CD8-positive, alpha-beta memory T cell (primary cell): ENCODE measurements around the gene NUBP2. TPM values are rescaled to one million over a fixed set of nuclear protein-coding genes. Genes with fewer than 3 reads are reported as not detected.

Experiments
- CTCF ChIA-PET: fragments of 350-600 bp; sonication (Branson Sonifier 250); formaldehyde crosslinking; loops from one replicate; lab custom pipeline; 2021; ENCODE audit warnings: antibody characterized with exemption; lab: Charles Lee
- POLR2A ChIA-PET: fragments of 350-600 bp; sonication (Branson Sonifier 250); formaldehyde crosslinking; loops from one replicate; lab custom pipeline; 2021; ENCODE audit warnings: antibody characterized with exemption; lab: Charles Lee
- DNase-seq, 5 donors: peaks; one replicate each; pipeline versions ENCODE4 v3.0.0 to v3.0.0-alpha.2; 2020 to 2022; ENCODE audit warnings: mixed read lengths in 1 of 5
- H3K27ac ChIP-seq: one replicate; pipeline ENCODE4 v1.7.0; 2013; ENCODE audit warnings: low read depth, mild to moderate bottlenecking, low read length, moderate library complexity
- H3K27me3 ChIP-seq: 2 replicates; pipeline ENCODE4 v1.7.0; 2013; ENCODE audit warnings: low read length, mild to moderate bottlenecking; ENCODE audit not compliant: insufficient read depth, poor library complexity, severe bottlenecking
- H3K36me3 ChIP-seq: 2 replicates; pipeline ENCODE4 v1.7.0; 2013; ENCODE audit warnings: mild to moderate bottlenecking, low read length, moderate library complexity; ENCODE audit not compliant: insufficient read depth
- H3K4me1 ChIP-seq: 2 replicates; pipeline ENCODE4 v1.7.0; 2013; ENCODE audit warnings: mild to moderate bottlenecking, low read length, moderate library complexity; ENCODE audit not compliant: insufficient read depth
- H3K4me3 ChIP-seq: 2 replicates; pipeline ENCODE4 v1.7.0; 2013; ENCODE audit warnings: mild to moderate bottlenecking, low read length
- H3K9me3 ChIP-seq: 2 replicates; pipeline ENCODE4 v1.7.0; 2013; ENCODE audit warnings: mild to moderate bottlenecking, low read length
- H3K27ac Mint-ChIP-seq, 8 donors: one replicate each; pipeline ENCODE4 v1.8.0; 2020 to 2021; ENCODE audit warnings: mixed read lengths in 8 of 8, mild to moderate bottlenecking in 6 of 8, inconsistent platforms in 3 of 8, moderate library complexity in 3 of 8
- H3K27me3 Mint-ChIP-seq, 2 donors: one replicate each; pipeline ENCODE4 v1.8.0; 2020 to 2021; ENCODE audit warnings: mixed read lengths in 2 of 2, mild to moderate bottlenecking in 1 of 2, moderate library complexity in 1 of 2
- H3K36me3 Mint-ChIP-seq, 3 donors: one replicate each; pipeline ENCODE4 v1.8.0; 2020 to 2021; ENCODE audit warnings: mixed read lengths in 3 of 3, inconsistent platforms in 1 of 3, mild to moderate bottlenecking in 1 of 3
- H3K4me1 Mint-ChIP-seq, 3 donors: one replicate each; pipeline ENCODE4 v1.8.0; 2020 to 2021; ENCODE audit warnings: mixed read lengths in 3 of 3, inconsistent platforms in 1 of 3, mild to moderate bottlenecking in 1 of 3
- H3K4me3 Mint-ChIP-seq, 7 donors: one replicate each; pipeline ENCODE4 v1.8.0; 2020 to 2021; ENCODE audit warnings: mixed read lengths in 7 of 7, mild to moderate bottlenecking in 6 of 7, moderate library complexity in 4 of 7, inconsistent platforms in 2 of 7
- H3K9me3 Mint-ChIP-seq, 5 donors: one replicate each; pipeline ENCODE4 v1.8.0; 2020 to 2022; ENCODE audit warnings: mixed read lengths in 5 of 5, mild to moderate bottlenecking in 3 of 5, moderate library complexity in 2 of 5, inconsistent platforms in 1 of 5
- polyA plus RNA-seq: library from polyadenylated mRNA; unstranded; fragments of 300-500 nt; fragmentation: Illumina TruSeq; gene quantifications from one replicate; pipeline ENCODE4 v1.2.3, GENCODE V29; 2021
- total RNA-seq, 2 experiments: library from RNA; stranded (reverse); gene quantifications; one replicate each; pipeline ENCODE4 v1.2.3, GENCODE V29; 2021

The NUBP2 gene
- total and polyA plus RNA-seq, 3 experiments from 2014 or later = 73.9 to 96.6 (median 82.8) TPM

GRCh38 chr16:1819611-1820010, 36.9 kb downstream of the NUBP2 start:
- Mint-ChIP-seq H3K27ac (peak overlapping the region in 2 of 8 donors; percentile 51 to 56), H3K4me3 (no peak overlapping the region), H3K4me1 (peaks cover 5 to 13% (median 11%) of the 10 kb centered on the region in 3 donors), H3K27me3 (no peaks in the 10 kb centered on the region), H3K36me3 (peaks cover 0 to 63% (median 4%) of the 10 kb centered on the region in 3 donors), H3K9me3 (no peaks in the 10 kb centered on the region)
- H3K27ac ChIP-seq = no peak overlapping the region
- H3K36me3 ChIP-seq = peaks cover 25% of the 10 kb centered on the region
- DNase-seq = no peak
- CTCF ChIA-PET = no interaction called here
- POLR2A ChIA-PET = no interaction called here
- no peak overlapping the region for H3K4me3 ChIP-seq
- H3K27me3 ChIP-seq = no peaks in the 10 kb centered on the region
- H3K9me3 ChIP-seq = no peaks in the 10 kb centered on the region
- peaks cover 11% of the 10 kb centered on the region for H3K4me1 ChIP-seq

GRCh38 chr16:1820096-1820945, 37.6 kb downstream of the NUBP2 start:
- no peaks in the 10 kb centered on the region for H3K27me3 Mint-ChIP-seq
- no peaks in the 10 kb centered on the region for H3K27me3 ChIP-seq
- H3K9me3 ChIP-seq = no peaks in the 10 kb centered on the region
- no peak overlapping the region for H3K4me3 Mint-ChIP-seq
- no peaks in the 10 kb centered on the region for H3K9me3 Mint-ChIP-seq
- H3K27ac ChIP-seq = no peak overlapping the region
- CTCF ChIA-PET = no interaction called here
- peaks cover 8 to 17% (median 14%) of the 10 kb centered on the region in 3 donors for H3K4me1 Mint-ChIP-seq
- POLR2A ChIA-PET = no interaction called here
- H3K36me3 ChIP-seq = peaks cover 20% of the 10 kb centered on the region
- no peak overlapping the region for H3K4me3 ChIP-seq
- no peak overlapping the region for H3K27ac Mint-ChIP-seq
- H3K36me3 Mint-ChIP-seq = peaks cover 0 to 59% (median 2%) of the 10 kb centered on the region in 3 donors
- DNase-seq = no peak
- H3K4me1 ChIP-seq = peaks cover 18% of the 10 kb centered on the region

- Histone ChIP-seq H3K9me3 (no peaks in the 10 kb centered on the region), H3K36me3 (peaks cover 18% of the 10 kb centered on the region), H3K27ac (no peak overlapping the region), H3K27me3 (no peaks in the 10 kb centered on the region), H3K4me3 (no peak overlapping the region), H3K4me1 (peaks cover 23% of the 10 kb centered on the region)
- Mint-ChIP-seq H3K27ac (no peak overlapping the region), H3K27me3 (no peaks in the 10 kb centered on the region), H3K4me1 (peaks cover 13 to 23% (median 19%) of the 10 kb centered on the region in 3 donors), H3K36me3 (peaks cover 0 to 55% (median 0%) of the 10 kb centered on the region in 3 donors), H3K9me3 (no peaks in the 10 kb centered on the region), H3K4me3 (no peak overlapping the region)
- DNase-seq = no peak
- ChIA-PET CTCF (no interaction called here), POLR2A (no interaction called here)
Observed at GRCh38 chr16:1820946-1821290, 38.2 kb downstream of the NUBP2 start.

- Mint-ChIP-seq H3K27me3 (no peaks in the 10 kb centered on the region), H3K4me3 (no peak overlapping the region), H3K36me3 (peaks cover 0 to 49% (median 0%) of the 10 kb centered on the region in 3 donors), H3K27ac (peak overlapping the region in 2 of 8 donors; percentile 24 to 71), H3K9me3 (no peaks in the 10 kb centered on the region), H3K4me1 (peaks cover 14 to 27% (median 20%) of the 10 kb centered on the region in 3 donors)
- H3K4me1 ChIP-seq = peaks cover 23% of the 10 kb centered on the region
- H3K27ac ChIP-seq = no peak overlapping the region
- ChIA-PET POLR2A (no interaction called here), CTCF (interaction anchor here (1.5 kb wide), 1 partner anchor 9 kb away, joined by 5 read pairs; no protein-coding TSS in a partner anchor)
- peaks cover 12% of the 10 kb centered on the region for H3K36me3 ChIP-seq
- no peak for DNase-seq
- no peaks in the 10 kb centered on the region for H3K9me3 ChIP-seq
- no peak overlapping the region for H3K4me3 ChIP-seq
- no peaks in the 10 kb centered on the region for H3K27me3 ChIP-seq
Observed at GRCh38 chr16:1821861-1822611, 39.3 kb downstream of the NUBP2 start.

GRCh38 chr16:1822801-1823200, 40.0 kb downstream of the NUBP2 start:
- Mint-ChIP-seq H3K27me3 (no peaks in the 10 kb centered on the region), H3K27ac (no peak overlapping the region), H3K4me1 (peaks cover 22 to 35% (median 28%) of the 10 kb centered on the region in 3 donors), H3K36me3 (peaks cover 0 to 47% (median 0%) of the 10 kb centered on the region in 3 donors), H3K4me3 (no peak overlapping the region), H3K9me3 (no peaks in the 10 kb centered on the region)
- CTCF ChIA-PET = interaction anchor here (1.5 kb wide), 1 partner anchor 10 kb away, joined by 5 read pairs; no protein-coding TSS in a partner anchor
- Histone ChIP-seq H3K4me1 (peaks cover 27% of the 10 kb centered on the region), H3K27me3 (no peaks in the 10 kb centered on the region), H3K27ac (no peak overlapping the region), H3K9me3 (no peaks in the 10 kb centered on the region), H3K36me3 (peaks cover 12% of the 10 kb centered on the region), H3K4me3 (no peak overlapping the region)
- DNase-seq = no peak
- POLR2A ChIA-PET = no interaction called here

GRCh38 chr16:1823821-1824220, 41.1 kb downstream of the NUBP2 start:
- Histone ChIP-seq H3K4me3 (no peak overlapping the region), H3K4me1 (peaks cover 33% of the 10 kb centered on the region), H3K9me3 (no peaks in the 10 kb centered on the region), H3K36me3 (peaks cover 12% of the 10 kb centered on the region), H3K27ac (no peak overlapping the region), H3K27me3 (no peaks in the 10 kb centered on the region)
- peaks cover 25 to 44% (median 36%) of the 10 kb centered on the region in 3 donors for H3K4me1 Mint-ChIP-seq
- H3K9me3 Mint-ChIP-seq = no peaks in the 10 kb centered on the region
- no peak for DNase-seq
- peak overlapping the region in 4 of 8 donors; percentile 54 to 87 (median 66) for H3K27ac Mint-ChIP-seq
- POLR2A ChIA-PET = no interaction called here
- CTCF ChIA-PET = no interaction called here
- peaks cover 0 to 44% (median 0%) of the 10 kb centered on the region in 3 donors for H3K36me3 Mint-ChIP-seq
- H3K27me3 Mint-ChIP-seq = no peaks in the 10 kb centered on the region
- peak overlapping the region in 5 of 7 donors; percentile 31 to 59 (median 54) for H3K4me3 Mint-ChIP-seq

- Histone ChIP-seq H3K27me3 (no peaks in the 10 kb centered on the region), H3K36me3 (peaks cover 12% of the 10 kb centered on the region), H3K9me3 (no peaks in the 10 kb centered on the region), H3K4me1 (peaks cover 39% of the 10 kb centered on the region), H3K4me3 (peak overlapping the region; percentile 75), H3K27ac (peak overlapping the region; percentile 59)
- Mint-ChIP-seq H3K27ac (peak overlapping the region; percentile 66 to 95 (median 88)), H3K36me3 (peaks cover 0 to 39% (median 0%) of the 10 kb centered on the region in 3 donors), H3K4me1 (peaks cover 32 to 58% (median 48%) of the 10 kb centered on the region in 3 donors), H3K27me3 (no peaks in the 10 kb centered on the region), H3K4me3 (peak overlapping the region; percentile 82 to 88 (median 83)), H3K9me3 (no peaks in the 10 kb centered on the region)
- ChIA-PET POLR2A (interaction anchor here (0.7 to 1.2 kb wide), 2 partner anchors 42 to 223 kb away, joined by 4 to 9 read pairs; partner anchors contain the start of genes NTHL1, NUBP2, SPSB3 and TSC2), CTCF (interaction anchor here (1.2 kb wide), 1 partner anchor 120 kb away, joined by 5 read pairs; the partner anchor contains the start of gene MAPK8IP3)
- no peak for DNase-seq
Observed at GRCh38 chr16:1825381-1825863, 42.7 kb downstream of the NUBP2 start.
